Urothelium cell line (cell line): Measurements from ENCODE around the gene FXYD3.
"Not testable (repeated sequence)": the region's sequence is repeated elsewhere in the genome, so short reads cannot be mapped to it uniquely, and the experiment has no call there.

Experiments
- DNase-seq: peaks from one replicate; pipeline ENCODE4 v3.0.0; 2011; ENCODE audit warnings: low spot score, mixed read lengths
- FAIRE-seq: peaks from 2 replicates; lab custom pipeline; 2011; peaks lifted over from hg19 to GRCh38; lab: Jason Lieb, UNC

Gene FXYD3

GRCh38 chr19:35140962-35141836 lies 25.6 kb downstream of the FXYD3 start:
- DNase-seq = peak; percentile 99
- FAIRE-seq = peak; percentile 74

- no peak for FAIRE-seq
- DNase-seq = no peak
These were observed 26.4 kb downstream of the FXYD3 start for GRCh38 chr19:35141837-35142605.

GRCh38 chr19:35142606-35143230 lies 27.1 kb downstream of the FXYD3 start:
- no peak for FAIRE-seq

GRCh38 chr19:35143231-35143715 lies 27.6 kb downstream of the FXYD3 start, which contains the start of gene FXYD7:
TSS of gene FXYD7 (plus strand) at chr19:35143255. CDS start at chr19:35143334, 79 bp downstream.
- no peak for DNase-seq
- FAIRE-seq = no peak

More at GRCh38 chr19:35142606-35143230, 27.1 kb downstream of the FXYD3 start:
- DNase-seq = peak; percentile 67

- no peak for FAIRE-seq
- no peak for DNase-seq
These were observed 28.2 kb downstream of the FXYD3 start for GRCh38 chr19:35143818-35144217.

GRCh38 chr19:35144259-35144599 lies 28.6 kb downstream of the FXYD3 start:
- FAIRE-seq (no peak), DNase-seq (no peak)

GRCh38 chr19:35144600-35145436 lies 29.2 kb downstream of the FXYD3 start:
- FAIRE-seq (peak; percentile 90), DNase-seq (peak; percentile 84)

- DNase-seq = no peak
- no peak for FAIRE-seq
These were observed 31.3 kb downstream of the FXYD3 start for GRCh38 chr19:35146746-35147459.

GRCh38 chr19:35149463-35149862 lies 33.8 kb downstream of the FXYD3 start:
- DNase-seq (no peak), FAIRE-seq (no peak)

- no peak for FAIRE-seq
These were observed 34.8 kb downstream of the FXYD3 start for GRCh38 chr19:35150445-35150844.

GRCh38 chr19:35151273-35152065 lies 35.8 kb downstream of the FXYD3 start:
- no peak for DNase-seq
- FAIRE-seq = no peak

More at GRCh38 chr19:35150445-35150844, 34.8 kb downstream of the FXYD3 start:
- no peak for DNase-seq

GRCh38 chr19:35153129-35153522 lies 37.5 kb downstream of the FXYD3 start:
- not testable (repeated sequence) for DNase-seq, FAIRE-seq

GRCh38 chr19:35153701-35154524 lies 38.3 kb downstream of the FXYD3 start:
- DNase-seq (peak; percentile 80), FAIRE-seq (no peak)

GRCh38 chr19:35154525-35155406 lies 39.1 kb downstream of the FXYD3 start, which contains the start of gene FXYD5:
TSS of gene FXYD5 (plus strand) at chr19:35154735. CDS start at chr19:35155551, 816 bp downstream.
- no peak for FAIRE-seq
- DNase-seq = peak; percentile 84

GRCh38 chr19:35155441-35155840 lies 39.8 kb downstream of the FXYD3 start:
- FAIRE-seq = no peak

GRCh38 chr19:35155981-35156672 lies 40.5 kb downstream of the FXYD3 start:
- FAIRE-seq = no peak
- no peak for DNase-seq

More at GRCh38 chr19:35155441-35155840, 39.8 kb downstream of the FXYD3 start:
- DNase-seq = no peak
